HepG2 (cell line): Measurements from ENCODE around the gene CAPN9. TPM values are rescaled to one million over a fixed set of nuclear protein-coding genes. Genes with fewer than 3 reads are reported as not detected.

Experiments
- MYNN ChIP-seq: sonication (generic); formaldehyde crosslinking; IDR thresholded peaks from 2 replicates; pipeline ENCODE4 v1.4.0; 2020; ENCODE audit warnings: mild to moderate bottlenecking, low read depth, missing genetic modification reagents
- SOX6 ChIP-seq, 2 experiments: fragments of 450-650 bp in 1 of 2; sonication (generic) in 1 of 2; formaldehyde crosslinking in 1 of 2; IDR thresholded peaks; 2 replicates each; pipeline versions ENCODE4 v1.4.0 to v1.6.1; 2017 to 2020; ENCODE audit warnings: antibody characterized with exemption in 1 of 2, mild to moderate bottlenecking in 1 of 2, missing genetic modification reagents in 1 of 2
- THAP11 ChIP-seq: IDR thresholded peaks from 2 replicates; pipeline ENCODE4 v1.6.1; 2016; ENCODE audit warnings: missing biosample characterization, missing genetic modification reagents
- ZNF468 ChIP-seq: sonication (generic); formaldehyde crosslinking; IDR thresholded peaks from 2 replicates; pipeline ENCODE4 v1.8.0; 2022; ENCODE audit warnings: mild to moderate bottlenecking, moderate library complexity, missing genetic modification reagents
- ZNF782 ChIP-seq: sonication (generic); formaldehyde crosslinking; IDR thresholded peaks from 2 replicates; pipeline ENCODE4 v1.4.0; 2020; ENCODE audit warnings: missing genetic modification reagents, mild to moderate bottlenecking, borderline replicate concordance
- ZSCAN29 ChIP-seq: sonication (generic); formaldehyde crosslinking; conservative IDR thresholded peaks from 2 replicates; pipeline ENCODE4 v1.4.0; 2020; ENCODE audit warnings: mild to moderate bottlenecking, missing genetic modification reagents
- polyA plus RNA-seq, 8 experiments: library from polyadenylated mRNA; depleted of rRNA in 3 of 8; stranded (reverse) in 7 of 8; unstranded in 1 of 8; fragments of >200 nt; fragmentation: Illumina TruSeq in 4 of 8; extraction: Trizol in 4 of 8; gene quantifications; 2 replicates each; pipeline versions ENCODE4 v1.2.1 to v1.2.3, GENCODE V29; 2011 to 2016; ENCODE audit warnings: low read depth in 4 of 8, missing spikeins in 1 of 8, mixed read lengths in 1 of 8; ENCODE audit not compliant: insufficient read depth in 1 of 8
- total RNA-seq, 5 experiments: library from RNA; depleted of rRNA; stranded (reverse); fragments of >200 nt; fragmentation: Illumina TruSeq; extraction: Trizol; gene quantifications; 2 replicates each; pipeline ENCODE4 v1.2.3, GENCODE V29; 2016; ENCODE audit warnings: low read depth in 1 of 5
- TF ChIP-seq, protein P1 (sequence below): sonication (generic); formaldehyde crosslinking; IDR thresholded peaks from 2 replicates; pipeline ENCODE4 v1.5.0; 2020; ENCODE audit warnings: mild to moderate bottlenecking, missing genetic modification reagents, moderate library complexity
- TF ChIP-seq, protein P2 (sequence below): sonication (generic); formaldehyde crosslinking; IDR thresholded peaks from 2 replicates; pipeline ENCODE4 v1.5.1; 2020; ENCODE audit warnings: mild to moderate bottlenecking, missing genetic modification reagents
- TF ChIP-seq, protein P3 (sequence below): sonication (generic); formaldehyde crosslinking; IDR thresholded peaks from 2 replicates; pipeline ENCODE4 v1.5.1; 2020; ENCODE audit warnings: missing genetic modification reagents, mild to moderate bottlenecking, borderline replicate concordance
- TF ChIP-seq, protein P4 (sequence below): sonication (generic); formaldehyde crosslinking; IDR thresholded peaks from 2 replicates; pipeline ENCODE4 v1.4.0; 2020; ENCODE audit warnings: low read depth, missing genetic modification reagents
- TF ChIP-seq, protein P5 (sequence below): sonication (generic); formaldehyde crosslinking; conservative IDR thresholded peaks from 2 replicates; pipeline ENCODE4 v1.4.0; 2020; ENCODE audit warnings: mild to moderate bottlenecking, missing genetic modification reagents, moderate library complexity

Gene CAPN9
- total and polyA plus RNA-seq, 2 of the 13 experiments (the other 11 are each of a cell fraction or from before 2014, with no cell fraction given): 0.04 to 0.31 TPM

DNA sequence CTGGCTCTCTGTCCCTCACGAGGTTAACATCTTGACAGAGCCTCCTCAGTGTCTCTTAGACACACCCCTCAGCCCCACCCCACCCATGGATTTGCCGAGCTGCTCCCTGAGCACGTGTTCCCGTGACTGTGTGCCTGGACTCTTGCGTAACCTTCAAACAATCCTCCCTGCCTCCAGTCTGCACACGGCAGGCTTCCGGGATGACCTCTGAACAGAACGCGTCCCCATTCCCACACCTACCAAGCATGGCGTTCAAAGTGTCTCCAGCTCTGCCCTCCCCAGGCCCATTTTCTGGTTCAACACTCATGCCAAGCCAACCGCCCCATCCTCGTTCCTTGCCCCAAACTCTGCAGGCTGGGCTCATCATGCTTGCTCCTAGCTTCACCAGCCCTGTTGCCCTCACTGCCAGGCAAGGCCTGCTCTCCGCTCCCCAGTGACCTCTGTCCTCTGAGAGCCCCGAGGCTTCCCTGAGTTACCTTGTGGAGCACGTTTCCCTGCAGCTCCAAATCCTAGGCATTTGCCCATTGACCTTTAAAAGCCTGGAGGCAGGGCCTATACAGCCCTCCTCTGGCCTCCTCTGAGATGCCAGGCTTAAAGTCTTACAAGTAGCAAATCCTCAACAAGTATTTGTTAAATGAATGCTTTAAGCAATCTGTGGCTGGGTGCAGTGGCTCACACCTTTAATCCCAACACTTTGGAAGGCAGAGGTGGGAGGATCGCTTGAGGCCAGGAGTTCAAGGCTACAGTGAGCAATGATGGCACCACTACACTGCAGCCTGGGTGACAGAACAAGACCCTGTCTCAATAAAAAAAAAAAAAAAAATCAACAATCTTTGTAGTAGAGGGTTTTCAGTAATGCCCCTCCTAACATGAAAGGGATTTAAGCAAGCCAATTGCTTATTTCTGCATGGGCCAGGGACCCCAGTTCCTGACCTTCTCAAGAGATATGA, 38.3 kb upstream of the CAPN9 start (continued):
- TF ChIP-seq, protein P1, sequence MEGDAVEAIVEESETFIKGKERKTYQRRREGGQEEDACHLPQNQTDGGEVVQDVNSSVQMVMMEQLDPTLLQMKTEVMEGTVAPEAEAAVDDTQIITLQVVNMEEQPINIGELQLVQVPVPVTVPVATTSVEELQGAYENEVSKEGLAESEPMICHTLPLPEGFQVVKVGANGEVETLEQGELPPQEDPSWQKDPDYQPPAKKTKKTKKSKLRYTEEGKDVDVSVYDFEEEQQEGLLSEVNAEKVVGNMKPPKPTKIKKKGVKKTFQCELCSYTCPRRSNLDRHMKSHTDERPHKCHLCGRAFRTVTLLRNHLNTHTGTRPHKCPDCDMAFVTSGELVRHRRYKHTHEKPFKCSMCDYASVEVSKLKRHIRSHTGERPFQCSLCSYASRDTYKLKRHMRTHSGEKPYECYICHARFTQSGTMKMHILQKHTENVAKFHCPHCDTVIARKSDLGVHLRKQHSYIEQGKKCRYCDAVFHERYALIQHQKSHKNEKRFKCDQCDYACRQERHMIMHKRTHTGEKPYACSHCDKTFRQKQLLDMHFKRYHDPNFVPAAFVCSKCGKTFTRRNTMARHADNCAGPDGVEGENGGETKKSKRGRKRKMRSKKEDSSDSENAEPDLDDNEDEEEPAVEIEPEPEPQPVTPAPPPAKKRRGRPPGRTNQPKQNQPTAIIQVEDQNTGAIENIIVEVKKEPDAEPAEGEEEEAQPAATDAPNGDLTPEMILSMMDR (CRISPR knock-in tag): peak; percentile 10; the same call in 1 of the 2 replicates
- TF ChIP-seq, protein P2, sequence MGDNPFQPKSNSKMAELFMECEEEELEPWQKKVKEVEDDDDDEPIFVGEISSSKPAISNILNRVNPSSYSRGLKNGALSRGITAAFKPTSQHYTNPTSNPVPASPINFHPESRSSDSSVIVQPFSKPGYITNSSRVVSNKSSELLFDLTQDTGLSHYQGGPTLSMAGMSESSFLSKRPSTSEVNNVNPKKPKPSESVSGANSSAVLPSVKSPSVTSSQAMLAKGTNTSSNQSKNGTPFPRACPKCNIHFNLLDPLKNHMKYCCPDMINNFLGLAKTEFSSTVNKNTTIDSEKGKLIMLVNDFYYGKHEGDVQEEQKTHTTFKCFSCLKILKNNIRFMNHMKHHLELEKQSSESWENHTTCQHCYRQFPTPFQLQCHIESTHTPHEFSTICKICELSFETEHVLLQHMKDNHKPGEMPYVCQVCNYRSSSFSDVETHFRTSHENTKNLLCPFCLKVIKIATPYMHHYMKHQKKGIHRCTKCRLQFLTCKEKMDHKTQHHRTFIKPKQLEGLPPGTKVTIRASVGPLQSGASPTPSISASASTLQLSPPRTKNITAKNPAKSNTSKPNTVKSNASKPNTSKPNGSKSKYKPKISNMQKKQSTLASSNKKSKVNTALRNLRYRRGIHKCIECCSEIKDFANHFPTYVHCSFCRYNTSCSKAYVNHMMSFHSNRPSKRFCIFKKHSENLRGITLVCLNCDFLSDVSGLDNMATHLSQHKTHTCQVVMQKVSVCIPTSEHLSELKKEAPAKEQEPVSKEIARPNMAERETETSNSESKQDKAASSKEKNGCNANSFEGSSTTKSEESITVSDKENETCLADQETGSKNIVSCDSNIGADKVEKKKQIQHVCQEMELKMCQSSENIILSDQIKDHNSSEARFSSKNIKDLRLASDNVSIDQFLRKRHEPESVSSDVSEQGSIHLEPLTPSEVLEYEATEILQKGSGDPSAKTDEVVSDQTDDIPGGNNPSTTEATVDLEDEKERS (CRISPR knock-in tag): peak; percentile 96
- no peak; the same call in 1 of the 2 replicates for TF ChIP-seq MYNN (CRISPR knock-in tag)
- TF ChIP-seq, protein P3, sequence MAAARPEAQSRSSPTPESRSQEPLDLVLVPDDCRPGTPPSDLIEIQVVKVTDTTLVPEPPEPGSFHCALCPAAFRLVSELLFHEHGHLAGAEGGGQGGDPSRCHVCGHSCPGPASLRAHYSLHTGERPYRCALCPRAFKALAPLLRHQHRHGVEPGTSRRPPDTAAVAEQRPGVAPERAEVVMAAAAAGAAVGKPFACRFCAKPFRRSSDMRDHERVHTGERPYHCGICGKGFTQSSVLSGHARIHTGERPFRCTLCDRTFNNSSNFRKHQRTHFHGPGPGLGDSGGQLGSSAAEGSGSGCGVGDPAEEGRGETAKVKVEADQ: peak; percentile 89; the same call in 1 of the 2 replicates
- no peak for TF ChIP-seq SOX6 (IDR thresholded peaks at IDR 0.05)
- TF ChIP-seq SOX6 (CRISPR knock-in tag; IDR thresholded peaks at IDR 0.05): peak; percentile 97
- TF ChIP-seq, protein P4, sequence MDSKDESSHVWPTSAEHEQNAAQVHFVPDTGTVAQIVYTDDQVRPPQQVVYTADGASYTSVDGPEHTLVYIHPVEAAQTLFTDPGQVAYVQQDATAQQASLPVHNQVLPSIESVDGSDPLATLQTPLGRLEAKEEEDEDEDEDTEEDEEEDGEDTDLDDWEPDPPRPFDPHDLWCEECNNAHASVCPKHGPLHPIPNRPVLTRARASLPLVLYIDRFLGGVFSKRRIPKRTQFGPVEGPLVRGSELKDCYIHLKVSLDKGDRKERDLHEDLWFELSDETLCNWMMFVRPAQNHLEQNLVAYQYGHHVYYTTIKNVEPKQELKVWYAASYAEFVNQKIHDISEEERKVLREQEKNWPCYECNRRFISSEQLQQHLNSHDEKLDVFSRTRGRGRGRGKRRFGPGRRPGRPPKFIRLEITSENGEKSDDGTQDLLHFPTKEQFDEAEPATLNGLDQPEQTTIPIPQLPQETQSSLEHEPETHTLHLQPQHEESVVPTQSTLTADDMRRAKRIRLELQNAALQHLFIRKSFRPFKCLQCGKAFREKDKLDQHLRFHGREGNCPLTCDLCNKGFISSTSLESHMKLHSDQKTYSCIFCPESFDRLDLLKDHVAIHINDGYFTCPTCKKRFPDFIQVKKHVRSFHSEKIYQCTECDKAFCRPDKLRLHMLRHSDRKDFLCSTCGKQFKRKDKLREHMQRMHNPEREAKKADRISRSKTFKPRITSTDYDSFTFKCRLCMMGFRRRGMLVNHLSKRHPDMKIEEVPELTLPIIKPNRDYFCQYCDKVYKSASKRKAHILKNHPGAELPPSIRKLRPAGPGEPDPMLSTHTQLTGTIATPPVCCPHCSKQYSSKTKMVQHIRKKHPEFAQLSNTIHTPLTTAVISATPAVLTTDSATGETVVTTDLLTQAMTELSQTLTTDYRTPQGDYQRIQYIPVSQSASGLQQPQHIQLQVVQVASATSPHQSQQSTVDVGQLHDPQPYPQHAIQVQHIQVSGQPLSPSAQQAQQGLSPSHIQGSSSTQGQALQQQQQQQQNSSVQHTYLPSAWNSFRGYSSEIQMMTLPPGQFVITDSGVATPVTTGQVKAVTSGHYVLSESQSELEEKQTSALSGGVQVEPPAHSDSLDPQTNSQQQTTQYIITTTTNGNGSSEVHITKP: no peak
- TF ChIP-seq, protein P5, sequence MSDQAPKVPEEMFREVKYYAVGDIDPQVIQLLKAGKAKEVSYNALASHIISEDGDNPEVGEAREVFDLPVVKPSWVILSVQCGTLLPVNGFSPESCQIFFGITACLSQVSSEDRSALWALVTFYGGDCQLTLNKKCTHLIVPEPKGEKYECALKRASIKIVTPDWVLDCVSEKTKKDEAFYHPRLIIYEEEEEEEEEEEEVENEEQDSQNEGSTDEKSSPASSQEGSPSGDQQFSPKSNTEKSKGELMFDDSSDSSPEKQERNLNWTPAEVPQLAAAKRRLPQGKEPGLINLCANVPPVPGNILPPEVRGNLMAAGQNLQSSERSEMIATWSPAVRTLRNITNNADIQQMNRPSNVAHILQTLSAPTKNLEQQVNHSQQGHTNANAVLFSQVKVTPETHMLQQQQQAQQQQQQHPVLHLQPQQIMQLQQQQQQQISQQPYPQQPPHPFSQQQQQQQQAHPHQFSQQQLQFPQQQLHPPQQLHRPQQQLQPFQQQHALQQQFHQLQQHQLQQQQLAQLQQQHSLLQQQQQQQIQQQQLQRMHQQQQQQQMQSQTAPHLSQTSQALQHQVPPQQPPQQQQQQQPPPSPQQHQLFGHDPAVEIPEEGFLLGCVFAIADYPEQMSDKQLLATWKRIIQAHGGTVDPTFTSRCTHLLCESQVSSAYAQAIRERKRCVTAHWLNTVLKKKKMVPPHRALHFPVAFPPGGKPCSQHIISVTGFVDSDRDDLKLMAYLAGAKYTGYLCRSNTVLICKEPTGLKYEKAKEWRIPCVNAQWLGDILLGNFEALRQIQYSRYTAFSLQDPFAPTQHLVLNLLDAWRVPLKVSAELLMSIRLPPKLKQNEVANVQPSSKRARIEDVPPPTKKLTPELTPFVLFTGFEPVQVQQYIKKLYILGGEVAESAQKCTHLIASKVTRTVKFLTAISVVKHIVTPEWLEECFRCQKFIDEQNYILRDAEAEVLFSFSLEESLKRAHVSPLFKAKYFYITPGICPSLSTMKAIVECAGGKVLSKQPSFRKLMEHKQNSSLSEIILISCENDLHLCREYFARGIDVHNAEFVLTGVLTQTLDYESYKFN (CRISPR knock-in tag): peak; percentile 93
- TF ChIP-seq ZSCAN29 (CRISPR knock-in tag): peak; percentile 70; the same call in 1 of the 2 replicates
- peak; percentile 78 for TF ChIP-seq THAP11 (CRISPR knock-in tag)
- peak; percentile 70; the same call in 1 of the 2 replicates for TF ChIP-seq ZNF468 (CRISPR knock-in tag)
- no peak for TF ChIP-seq ZNF782 (CRISPR knock-in tag)
